Measurements from ENCODE around the gene PTGES2.
"Not testable (repeated sequence)": the region's sequence is repeated elsewhere in the genome, so short reads cannot be mapped to it uniquely, and the experiment has no call there.

PTGES2 gene

DNA sequence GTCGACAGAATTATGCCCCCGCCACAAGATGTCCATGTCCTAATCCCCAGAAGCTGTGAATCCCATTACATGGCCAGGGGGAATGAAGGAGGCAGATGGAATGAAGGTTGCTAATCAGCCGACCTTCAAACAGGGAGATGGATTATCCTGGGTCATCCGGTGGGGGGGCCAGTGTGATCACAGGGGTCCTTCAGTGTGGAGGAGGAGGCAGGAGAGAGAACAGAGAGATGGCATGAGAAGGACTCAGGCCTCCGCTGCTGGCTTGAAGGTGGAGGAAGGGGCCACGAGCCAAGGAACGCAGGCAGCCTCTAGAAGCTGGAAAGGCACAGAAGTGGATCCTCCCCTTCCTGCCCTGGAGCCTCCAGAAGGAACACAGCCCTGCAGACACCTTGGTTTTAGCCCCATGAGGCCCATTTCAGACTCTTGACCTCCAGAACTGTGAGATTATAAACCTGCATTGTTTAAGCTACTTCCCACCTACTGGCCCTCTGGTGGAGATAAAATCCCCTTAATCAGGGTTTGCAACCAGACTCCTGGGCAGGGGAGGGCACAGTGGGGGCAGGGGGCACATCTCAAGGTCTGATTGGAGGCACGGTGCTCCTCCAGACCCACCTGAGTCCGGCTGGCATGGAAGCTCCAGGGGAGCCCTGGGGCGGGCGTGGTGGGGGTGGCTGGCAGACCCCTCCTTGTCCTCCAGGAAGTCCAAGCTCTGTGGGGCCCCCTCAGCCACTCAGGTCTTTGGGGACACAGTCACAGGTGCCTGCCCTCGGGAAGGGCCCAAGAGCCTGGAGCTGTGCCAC is 13.8 kb downstream of the PTGES2 start:
- H3K9ac ChIP-seq (ENCODE audit: low read length in 5 of 5), result no peak overlapping the region
- H3K27ac ChIP-seq (ENCODE audit: low read depth, low read length), result no peak overlapping the region
- H3K36me3 ChIP-seq (ENCODE audit: control insufficient read depth in 5 of 5, insufficient read depth in 5 of 5, low read length in 5 of 5), result peaks cover 0 to 10% (median 0%) of the 10 kb centered on the region in 5 donors
- H3K9me3 ChIP-seq (ENCODE audit: control insufficient read depth in 5 of 5, low read length in 5 of 5), result no peaks in the 10 kb centered on the region
- peaks cover 0 to 7% (median 3%) of the 10 kb centered on the region in 5 donors for H3K4me1 ChIP-seq (ENCODE audit: control insufficient read depth in 5 of 5, insufficient read depth in 5 of 5, low read length in 5 of 5)
- no peaks in the 10 kb centered on the region for H3K27me3 ChIP-seq (ENCODE audit: control insufficient read depth in 5 of 5, insufficient read depth in 4 of 5, low read length in 5 of 5)
- no peak overlapping the region for H3K4me3 ChIP-seq (ENCODE audit: low read depth in 1 of 5, low read length in 5 of 5)

DNA sequence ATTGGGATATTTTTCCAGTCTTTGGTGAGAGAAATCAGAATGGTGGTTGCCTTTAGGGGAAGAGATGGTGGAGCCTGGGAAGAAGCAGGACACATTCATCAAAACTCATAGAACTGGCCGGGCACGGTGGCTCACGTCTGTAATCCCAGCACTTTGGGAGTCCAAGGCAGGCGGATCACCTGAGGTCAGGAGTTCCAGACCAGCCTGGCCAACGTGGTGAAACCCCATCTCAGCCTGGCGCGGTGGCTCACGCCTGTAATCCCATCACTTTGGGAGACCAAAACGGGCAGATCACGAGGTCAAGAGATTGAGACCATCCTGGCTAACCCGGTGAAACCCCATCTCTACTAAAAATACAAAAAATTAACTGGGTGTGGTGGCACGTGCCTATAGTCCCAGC is 15.8 kb downstream of the PTGES2 start:
- H3K27ac ChIP-seq (ENCODE audit: low read depth, low read length); H3K9ac ChIP-seq (ENCODE audit: low read length in 5 of 5); H3K4me3 ChIP-seq (ENCODE audit: low read depth in 1 of 5, low read length in 5 of 5); H3K9me3 ChIP-seq (ENCODE audit: control insufficient read depth in 5 of 5, low read length in 5 of 5); H3K4me1 ChIP-seq (ENCODE audit: control insufficient read depth in 5 of 5, insufficient read depth in 5 of 5, low read length in 5 of 5); H3K27me3 ChIP-seq (ENCODE audit: control insufficient read depth in 5 of 5, insufficient read depth in 4 of 5, low read length in 5 of 5): not testable (repeated sequence)
- peaks cover 0 to 30% (median 20%) of the 10 kb centered on the region in 5 donors for H3K36me3 ChIP-seq (ENCODE audit: control insufficient read depth in 5 of 5, insufficient read depth in 5 of 5, low read length in 5 of 5)

GRCh38 chr9:128109050-128109709 is 18.3 kb downstream of the PTGES2 start:
- peaks cover 0 to 43% (median 35%) of the 10 kb centered on the region in 5 donors for H3K36me3 ChIP-seq (ENCODE audit: control insufficient read depth in 5 of 5, insufficient read depth in 5 of 5, low read length in 5 of 5)
- no peaks in the 10 kb centered on the region for H3K27me3 ChIP-seq (ENCODE audit: control insufficient read depth in 5 of 5, insufficient read depth in 4 of 5, low read length in 5 of 5)
- H3K4me1 ChIP-seq (ENCODE audit: control insufficient read depth in 5 of 5, insufficient read depth in 5 of 5, low read length in 5 of 5), result peaks cover 0 to 3% (median 1%) of the 10 kb centered on the region in 5 donors
- no peak overlapping the region for H3K4me3 ChIP-seq (ENCODE audit: low read depth in 1 of 5, low read length in 5 of 5)
- H3K9me3 ChIP-seq (ENCODE audit: control insufficient read depth in 5 of 5, low read length in 5 of 5), result no peaks in the 10 kb centered on the region
- H3K27ac ChIP-seq (ENCODE audit: low read depth, low read length), result no peak overlapping the region
- no peak overlapping the region for H3K9ac ChIP-seq (ENCODE audit: low read length in 5 of 5)

DNA sequence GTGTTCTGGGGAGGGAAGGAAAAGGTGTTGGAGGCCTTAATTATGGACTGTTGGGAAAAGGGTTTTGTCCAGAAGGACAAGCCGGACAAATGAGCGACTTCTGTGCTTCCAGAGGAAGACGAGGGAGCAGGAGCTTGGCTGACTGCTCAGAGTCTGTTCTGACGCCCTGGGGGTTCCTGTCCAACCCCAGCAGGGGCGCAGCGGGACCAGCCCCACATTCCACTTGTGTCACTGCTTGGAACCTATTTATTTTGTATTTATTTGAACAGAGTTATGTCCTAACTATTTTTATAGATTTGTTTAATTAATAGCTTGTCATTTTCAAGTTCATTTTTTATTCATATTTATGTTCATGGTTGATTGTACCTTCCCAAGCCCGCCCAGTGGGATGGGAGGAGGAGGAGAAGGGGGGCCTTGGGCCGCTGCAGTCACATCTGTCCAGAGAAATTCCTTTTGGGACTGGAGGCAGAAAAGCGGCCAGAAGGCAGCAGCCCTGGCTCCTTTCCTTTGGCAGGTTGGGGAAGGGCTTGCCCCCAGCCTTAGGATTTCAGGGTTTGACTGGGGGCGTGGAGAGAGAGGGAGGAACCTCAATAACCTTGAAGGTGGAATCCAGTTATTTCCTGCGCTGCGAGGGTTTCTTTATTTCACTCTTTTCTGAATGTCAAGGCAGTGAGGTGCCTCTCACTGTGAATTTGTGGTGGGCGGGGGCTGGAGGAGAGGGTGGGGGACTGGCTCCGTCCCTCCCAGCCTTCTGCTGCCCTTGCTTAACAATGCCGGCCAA is 19.1 kb downstream of the PTGES2 start:
- Histone ChIP-seq H3K9ac (ENCODE audit: low read length in 5 of 5) (no peak overlapping the region), H3K27ac (ENCODE audit: low read depth, low read length) (no peak overlapping the region), H3K36me3 (ENCODE audit: control insufficient read depth in 5 of 5, insufficient read depth in 5 of 5, low read length in 5 of 5) (peaks cover 0 to 50% (median 43%) of the 10 kb centered on the region in 5 donors), H3K9me3 (ENCODE audit: control insufficient read depth in 5 of 5, low read length in 5 of 5) (no peaks in the 10 kb centered on the region), H3K4me1 (ENCODE audit: control insufficient read depth in 5 of 5, insufficient read depth in 5 of 5, low read length in 5 of 5) (peaks cover 0 to 9% (median 8%) of the 10 kb centered on the region in 5 donors), H3K27me3 (ENCODE audit: control insufficient read depth in 5 of 5, insufficient read depth in 4 of 5, low read length in 5 of 5) (no peaks in the 10 kb centered on the region), H3K4me3 (ENCODE audit: low read depth in 1 of 5, low read length in 5 of 5) (no peak overlapping the region)

- H3K9ac ChIP-seq (ENCODE audit: low read length in 5 of 5), result no peak overlapping the region
- no peaks in the 10 kb centered on the region for H3K27me3 ChIP-seq (ENCODE audit: control insufficient read depth in 5 of 5, insufficient read depth in 4 of 5, low read length in 5 of 5)
- no peaks in the 10 kb centered on the region for H3K9me3 ChIP-seq (ENCODE audit: control insufficient read depth in 5 of 5, low read length in 5 of 5)
- peaks cover 0 to 17% (median 16%) of the 10 kb centered on the region in 5 donors for H3K4me1 ChIP-seq (ENCODE audit: control insufficient read depth in 5 of 5, insufficient read depth in 5 of 5, low read length in 5 of 5)
- H3K4me3 ChIP-seq (ENCODE audit: low read depth in 1 of 5, low read length in 5 of 5), result no peak overlapping the region
- no peak overlapping the region for H3K27ac ChIP-seq (ENCODE audit: low read depth, low read length)
- H3K36me3 ChIP-seq (ENCODE audit: control insufficient read depth in 5 of 5, insufficient read depth in 5 of 5, low read length in 5 of 5), result peaks cover 0 to 58% (median 51%) of the 10 kb centered on the region in 5 donors
These were observed 19.9 kb downstream of the PTGES2 start for GRCh38 chr9:128107468-128108268.

- peaks cover 0 to 65% (median 57%) of the 10 kb centered on the region in 5 donors for H3K36me3 ChIP-seq (ENCODE audit: control insufficient read depth in 5 of 5, insufficient read depth in 5 of 5, low read length in 5 of 5)
- H3K9ac ChIP-seq (ENCODE audit: low read length in 5 of 5), result no peak overlapping the region
- H3K4me3 ChIP-seq (ENCODE audit: low read depth in 1 of 5, low read length in 5 of 5), result no peak overlapping the region
- no peaks in the 10 kb centered on the region for H3K9me3 ChIP-seq (ENCODE audit: control insufficient read depth in 5 of 5, low read length in 5 of 5)
- peaks cover 2 to 24% (median 22%) of the 10 kb centered on the region in 5 donors for H3K4me1 ChIP-seq (ENCODE audit: control insufficient read depth in 5 of 5, insufficient read depth in 5 of 5, low read length in 5 of 5)
- H3K27me3 ChIP-seq (ENCODE audit: control insufficient read depth in 5 of 5, insufficient read depth in 4 of 5, low read length in 5 of 5), result no peaks in the 10 kb centered on the region
- no peak overlapping the region for H3K27ac ChIP-seq (ENCODE audit: low read depth, low read length)
These were observed 20.5 kb downstream of the PTGES2 start for GRCh38 chr9:128106940-128107467.

DNA sequence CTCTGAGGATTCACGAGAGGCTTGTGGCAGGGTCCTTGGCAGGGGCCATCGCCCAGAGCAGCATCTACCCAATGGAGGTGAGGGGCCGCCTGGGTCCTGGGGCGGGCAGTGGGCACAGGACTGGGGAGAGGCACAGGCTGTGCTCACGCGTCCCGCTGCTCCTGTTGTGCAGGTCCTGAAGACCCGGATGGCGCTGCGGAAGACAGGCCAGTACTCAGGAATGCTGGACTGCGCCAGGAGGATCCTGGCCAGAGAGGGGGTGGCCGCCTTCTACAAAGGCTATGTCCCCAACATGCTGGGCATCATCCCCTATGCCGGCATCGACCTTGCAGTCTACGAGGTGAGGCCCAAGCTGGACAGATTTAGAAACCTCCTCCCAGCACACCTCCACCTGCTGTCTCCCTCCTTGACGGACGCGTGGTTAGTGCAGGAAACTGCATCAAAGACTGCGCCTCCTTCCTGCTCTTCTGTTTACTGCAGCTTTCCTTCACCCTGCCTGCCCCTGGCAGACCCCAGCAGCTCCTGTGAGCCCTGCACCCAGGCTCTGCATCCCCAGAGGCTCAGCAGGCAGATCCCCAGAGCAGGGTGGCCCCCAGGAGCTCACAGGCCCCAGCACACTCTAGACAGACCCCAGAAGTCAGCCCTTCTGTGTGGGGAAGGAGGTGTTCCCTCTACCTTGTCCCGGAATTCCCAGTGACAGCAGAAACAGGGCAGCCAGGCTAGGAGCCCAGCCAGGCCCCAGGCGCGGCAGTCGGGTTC is 21.2 kb downstream of the PTGES2 start:
- H3K27ac ChIP-seq (ENCODE audit: low read depth, low read length), result no peak overlapping the region
- peaks cover 4 to 30% (median 28%) of the 10 kb centered on the region in 5 donors for H3K4me1 ChIP-seq (ENCODE audit: control insufficient read depth in 5 of 5, insufficient read depth in 5 of 5, low read length in 5 of 5)
- no peaks in the 10 kb centered on the region for H3K27me3 ChIP-seq (ENCODE audit: control insufficient read depth in 5 of 5, insufficient read depth in 4 of 5, low read length in 5 of 5)
- H3K36me3 ChIP-seq (ENCODE audit: control insufficient read depth in 5 of 5, insufficient read depth in 5 of 5, low read length in 5 of 5), result peaks cover 0 to 69% (median 61%) of the 10 kb centered on the region in 5 donors
- no peak overlapping the region for H3K4me3 ChIP-seq (ENCODE audit: low read depth in 1 of 5, low read length in 5 of 5)
- H3K9me3 ChIP-seq (ENCODE audit: control insufficient read depth in 5 of 5, low read length in 5 of 5), result no peaks in the 10 kb centered on the region
- H3K9ac ChIP-seq (ENCODE audit: low read length in 5 of 5), result no peak overlapping the region

- Histone ChIP-seq H3K27ac (ENCODE audit: low read depth, low read length) (no peak overlapping the region), H3K4me1 (ENCODE audit: control insufficient read depth in 5 of 5, insufficient read depth in 5 of 5, low read length in 5 of 5) (peaks cover 11 to 37% (median 35%) of the 10 kb centered on the region in 5 donors), H3K36me3 (ENCODE audit: control insufficient read depth in 5 of 5, insufficient read depth in 5 of 5, low read length in 5 of 5) (peaks cover 0 to 74% (median 65%) of the 10 kb centered on the region in 5 donors), H3K4me3 (ENCODE audit: low read depth in 1 of 5, low read length in 5 of 5) (no peak overlapping the region), H3K9me3 (ENCODE audit: control insufficient read depth in 5 of 5, low read length in 5 of 5) (no peaks in the 10 kb centered on the region), H3K9ac (ENCODE audit: low read length in 5 of 5) (peak overlapping the region in 1 of 5 donors; percentile 35), H3K27me3 (ENCODE audit: control insufficient read depth in 5 of 5, insufficient read depth in 4 of 5, low read length in 5 of 5) (no peaks in the 10 kb centered on the region)
These were observed 21.9 kb downstream of the PTGES2 start for GRCh38 chr9:128105538-128106175.
